ENCODE data around the gene PDE7B.

GRCh38 chr6:135890876-135891275, 39.4 kb downstream of the PDE7B start:
- TF ChIP-seq CTCF (conservative IDR thresholded peaks at IDR 0.05; ENCODE audit: low read length): no peak
- TF ChIP-seq EZH2phosphoT487 (IDR thresholded peaks at IDR 0.05; ENCODE audit: borderline replicate concordance): no peak
